Left renal pelvis (tissue), 4 donors: ENCODE data around the gene TDP1. TPM values are rescaled to one million over a fixed set of nuclear protein-coding genes. Genes with fewer than 3 reads are reported as not detected.
"Not testable (repeated sequence)": the region's sequence is repeated elsewhere in the genome, so short reads cannot be mapped to it uniquely, and the experiment has no call there.

Source experiments
- DNase-seq, 4 donors: peaks; one replicate each; pipeline ENCODE4 v3.0.0-alpha.2; 2013; ENCODE audit warnings: low read depth in 4 of 4, low spot score in 3 of 4
- polyA plus RNA-seq, 4 donors: library from polyadenylated mRNA; unstranded; fragments of 120-200 nt; gene quantifications; one replicate each; pipeline ENCODE4 v1.2.1, GENCODE V29; 2013; ENCODE audit not compliant: insufficient read length in 4 of 4

Gene TDP1
- polyA plus RNA-seq, 4 donors: 13.2 to 25.6 (median 23.3) TPM

DNA sequence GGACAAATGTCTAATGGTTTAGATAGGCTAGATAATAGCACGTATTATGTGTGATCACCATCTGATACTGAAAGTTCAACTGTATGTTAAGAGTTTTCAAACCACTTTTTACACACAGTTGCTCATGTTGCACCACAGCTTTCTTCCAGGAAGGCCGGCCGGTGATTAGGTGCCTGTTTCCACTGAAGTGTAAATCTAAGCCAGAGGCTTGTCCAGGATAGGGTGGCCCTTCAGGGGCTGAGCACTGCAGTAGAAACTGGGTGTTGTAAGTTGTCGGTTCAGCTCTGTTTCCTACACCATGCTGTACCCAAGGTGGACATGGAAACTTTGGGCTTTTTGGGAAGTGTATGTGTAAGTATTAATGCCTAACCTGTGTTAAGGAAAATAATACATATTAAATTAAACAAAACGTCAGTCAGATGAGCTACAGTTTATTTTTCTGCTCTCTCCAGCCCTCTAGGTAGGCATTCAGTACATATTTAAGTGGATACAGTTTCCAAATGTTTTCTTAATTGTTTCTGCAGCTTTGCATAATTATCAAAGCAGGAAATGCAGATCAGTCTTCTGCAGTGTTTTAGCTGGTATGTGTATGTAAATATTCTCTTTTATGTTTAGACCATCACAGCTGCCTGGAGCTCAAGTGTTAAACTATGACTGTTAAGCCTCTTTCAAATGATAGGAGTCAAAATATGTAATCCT is 30.9 kb downstream of the TDP1 start:
- DNase-seq: no peak

DNA sequence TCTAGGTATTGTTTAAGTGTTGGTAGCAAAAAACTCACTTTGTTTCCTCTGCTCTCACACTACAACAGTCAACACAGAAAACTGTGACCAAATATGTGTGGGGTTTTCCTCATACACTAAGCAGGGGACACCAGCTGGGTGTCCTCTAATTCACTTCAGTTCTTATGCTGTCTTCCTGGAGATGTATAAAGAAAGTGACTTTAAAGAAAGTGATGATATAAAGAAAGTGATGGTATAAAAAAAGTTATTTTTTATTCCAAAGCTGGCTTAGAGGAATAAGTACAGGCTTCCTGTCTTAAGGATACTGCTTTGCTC is 31.4 kb downstream of the TDP1 start:
- DNase-seq: no peak

DNA sequence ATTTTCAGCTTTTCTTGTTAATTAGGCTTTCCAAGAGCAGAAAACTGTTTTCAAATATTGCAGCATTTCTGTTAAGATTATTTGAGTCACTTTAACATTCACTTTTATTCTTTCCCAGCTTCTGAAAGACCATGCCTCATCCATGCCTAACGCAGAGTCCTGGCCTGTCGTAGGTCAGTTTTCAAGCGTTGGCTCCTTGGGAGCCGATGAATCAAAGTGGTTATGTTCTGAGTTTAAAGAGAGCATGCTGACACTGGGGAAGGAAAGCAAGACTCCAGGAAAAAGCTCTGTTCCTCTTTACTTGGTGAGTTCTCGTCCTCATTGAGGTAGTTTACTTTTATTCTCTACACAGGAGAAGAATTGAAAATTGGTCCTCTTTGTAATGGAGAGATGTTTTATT is 33.1 kb downstream of the TDP1 start:
- DNase-seq: no peak

DNA sequence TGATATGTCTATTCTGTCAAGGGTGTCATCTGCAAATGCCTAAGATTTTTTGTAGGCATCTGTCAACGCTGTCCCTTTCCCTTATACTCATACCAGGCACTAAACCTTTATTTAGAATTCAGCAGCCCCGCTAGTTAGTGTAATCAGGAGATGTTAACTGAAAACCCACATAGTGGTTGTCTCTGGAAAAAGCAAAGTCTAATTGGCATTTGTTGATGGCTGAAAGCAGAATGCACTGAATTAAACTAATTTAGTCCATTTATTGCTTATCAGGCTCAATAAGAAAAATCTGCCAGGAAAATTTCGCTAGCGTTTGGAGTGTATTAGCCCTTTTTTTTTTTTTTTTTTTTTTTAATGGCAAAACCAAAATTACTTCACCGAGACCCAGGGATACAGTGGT is 34.5 kb downstream of the TDP1 start:
- DNase-seq: no peak

DNA sequence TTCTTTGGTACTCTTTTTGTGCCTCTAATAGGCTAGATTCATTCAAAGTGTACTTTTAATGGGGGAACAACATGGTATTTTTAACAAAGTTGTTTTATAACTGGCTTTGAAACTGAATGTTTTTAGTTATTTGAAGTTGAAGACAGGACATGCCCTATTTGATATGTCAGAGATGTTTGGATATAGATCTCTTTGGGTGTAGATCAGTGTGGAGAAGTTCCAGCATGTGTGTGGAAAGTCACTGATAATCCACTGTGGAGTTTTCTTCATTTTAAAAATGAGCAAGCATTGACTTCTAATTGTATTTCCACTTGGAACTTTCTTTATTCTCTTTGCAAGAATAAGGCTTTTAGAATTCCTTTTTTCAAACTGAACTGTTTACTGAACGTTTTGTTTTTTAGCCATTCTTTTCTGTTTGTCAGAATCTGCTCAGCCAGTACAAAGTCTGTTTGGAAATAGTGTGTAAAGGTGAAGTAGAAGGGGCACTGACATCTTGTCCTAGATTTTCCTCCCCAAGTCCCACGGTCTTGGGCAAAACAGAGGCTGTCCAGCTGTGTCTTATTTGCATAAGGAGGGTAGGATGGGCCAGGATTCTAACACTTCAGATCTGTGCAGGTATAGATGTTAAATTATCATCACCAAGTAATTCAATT is 35.0 kb downstream of the TDP1 start:
- no peak for DNase-seq

DNA sequence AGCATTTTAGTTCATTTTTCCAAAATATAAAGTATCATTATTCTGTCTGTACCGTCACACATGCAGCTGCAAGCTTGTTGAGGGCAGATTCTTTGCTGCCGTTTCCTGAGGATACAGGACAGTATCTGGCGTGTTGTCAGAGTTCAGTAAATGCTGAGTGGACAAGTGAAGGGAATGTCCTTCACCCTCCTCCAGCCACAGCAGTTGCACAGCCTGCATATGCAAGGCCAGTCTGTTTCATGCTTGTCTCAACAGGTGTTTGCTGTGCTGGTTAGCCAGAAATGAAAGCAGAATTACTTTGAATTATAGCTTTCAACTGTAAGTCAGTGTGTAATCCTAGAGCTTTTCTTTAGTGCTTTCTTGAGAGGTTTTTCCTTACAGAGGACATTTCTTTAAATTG is 36.5 kb downstream of the TDP1 start:
- no peak for DNase-seq

DNA sequence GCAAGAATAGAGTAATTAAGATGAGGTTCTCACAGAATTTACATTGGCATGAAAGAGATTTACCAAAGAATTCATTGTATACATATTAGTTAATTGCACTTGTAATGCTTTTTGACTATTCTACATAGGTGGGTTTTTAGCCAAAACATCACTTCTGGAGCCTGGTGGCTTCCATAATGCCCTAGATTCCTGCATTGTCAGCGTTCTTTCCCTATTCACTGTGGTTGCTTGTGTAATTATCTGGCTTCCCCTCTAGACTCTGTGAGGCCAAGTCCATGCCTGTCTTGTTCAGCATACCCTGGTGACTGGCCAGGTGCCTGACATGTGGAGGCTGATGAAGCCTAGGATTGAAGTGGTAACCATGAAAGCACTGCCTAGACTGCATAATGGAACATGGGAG is 41.2 kb downstream of the TDP1 start:
- no peak for DNase-seq

DNA sequence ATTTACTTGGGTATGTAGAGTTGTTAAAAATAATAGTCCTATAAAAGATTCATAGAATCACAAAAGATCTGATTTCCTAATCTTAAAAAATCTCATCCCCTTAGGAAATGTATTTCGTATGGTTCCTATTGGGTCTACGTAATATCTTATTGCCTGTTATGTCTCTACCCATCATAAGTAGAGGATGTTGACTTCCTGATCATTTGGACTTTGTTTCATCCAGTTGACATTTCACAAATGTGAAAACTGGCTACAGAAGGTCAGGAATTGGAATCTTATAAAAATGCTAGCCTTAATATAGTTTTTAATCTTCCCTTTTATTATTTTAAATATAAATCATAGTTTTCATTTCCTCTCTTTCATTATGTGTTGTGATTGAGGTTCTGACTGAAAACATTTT is 45.2 kb downstream of the TDP1 start:
- DNase-seq: no peak

DNA sequence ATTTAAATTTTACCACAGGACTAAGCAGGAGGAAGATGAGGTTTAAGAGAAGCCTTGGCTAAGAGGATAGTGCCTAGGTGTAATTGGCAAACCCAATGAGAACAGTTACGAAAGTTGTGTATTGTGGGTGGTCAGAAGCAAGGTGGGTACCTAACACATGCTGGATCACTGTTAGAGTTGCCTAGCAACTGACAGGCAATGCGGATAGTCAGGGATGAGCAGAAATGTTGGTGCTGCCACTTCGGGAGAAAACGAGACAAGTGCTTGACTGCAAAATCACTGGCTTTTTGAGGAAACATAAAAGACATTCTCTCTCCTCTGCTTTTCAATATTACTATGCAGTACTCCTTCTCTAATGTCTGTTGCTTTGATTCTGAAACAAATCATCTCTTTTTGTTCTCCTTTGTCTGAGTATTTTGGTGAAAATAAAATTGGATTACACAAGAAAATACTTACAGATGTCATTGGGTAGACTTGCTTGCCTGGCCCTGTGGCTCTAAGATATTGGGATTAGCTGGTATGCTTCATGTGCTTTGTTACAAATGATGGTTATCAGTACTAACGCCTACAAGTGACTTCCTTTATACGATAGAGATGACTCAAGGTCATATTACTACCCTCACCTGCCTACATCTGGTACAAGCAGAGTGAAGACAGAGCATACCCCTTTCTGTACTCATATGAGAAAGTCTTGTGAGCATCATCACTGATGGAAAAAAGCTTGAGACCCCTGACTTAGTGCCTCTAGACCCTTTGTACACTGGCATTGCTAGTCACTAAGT is 48.0 kb downstream of the TDP1 start:
- DNase-seq: no peak

DNA sequence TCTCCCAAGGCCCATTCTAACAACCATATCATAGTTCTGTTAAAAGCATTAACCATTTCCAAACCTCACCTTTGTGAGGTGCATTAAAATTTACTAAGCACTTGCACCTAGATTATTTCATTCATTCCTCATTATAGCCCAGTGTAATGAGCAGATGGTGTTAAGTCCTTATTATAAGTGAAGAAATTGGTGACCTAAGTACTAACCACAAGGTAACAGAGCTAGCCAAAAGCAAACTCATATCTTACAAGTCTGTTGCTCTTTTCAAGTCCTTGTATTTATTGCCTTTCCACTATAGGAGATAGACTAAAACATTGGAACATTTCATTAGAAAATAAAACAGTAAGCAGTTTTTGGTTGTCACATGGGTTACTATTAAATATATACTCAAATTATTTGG is 49.7 kb downstream of the TDP1 start:
- DNase-seq: no peak

DNA sequence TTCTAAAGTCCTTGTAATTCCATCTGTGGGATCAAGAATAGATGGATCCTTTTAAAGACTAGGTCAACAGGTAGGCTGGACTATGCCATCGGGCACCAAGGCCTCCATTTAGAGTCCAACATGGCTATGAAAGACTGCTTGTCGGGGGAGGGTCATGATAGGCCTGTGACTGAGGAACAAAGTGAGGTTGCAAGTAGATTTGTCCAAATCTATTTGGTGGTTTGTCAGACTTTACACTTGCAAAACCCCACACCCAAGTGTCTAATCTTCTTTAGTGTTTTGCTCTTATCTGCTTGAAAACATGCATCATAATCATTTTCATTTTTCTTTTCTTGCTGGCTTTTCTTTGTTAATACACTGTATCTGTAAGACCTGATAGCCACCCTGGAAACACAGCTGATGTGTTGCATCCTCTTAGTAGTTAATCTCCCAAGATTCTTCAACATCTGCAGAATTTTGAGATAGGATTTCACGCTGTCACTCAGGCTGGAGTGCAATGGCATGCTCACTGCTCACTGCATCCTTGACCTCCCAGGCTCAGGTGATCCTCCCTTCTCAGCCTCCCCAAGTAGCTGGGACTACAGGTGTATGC is 50.3 kb downstream of the TDP1 start:
- no peak for DNase-seq

DNA sequence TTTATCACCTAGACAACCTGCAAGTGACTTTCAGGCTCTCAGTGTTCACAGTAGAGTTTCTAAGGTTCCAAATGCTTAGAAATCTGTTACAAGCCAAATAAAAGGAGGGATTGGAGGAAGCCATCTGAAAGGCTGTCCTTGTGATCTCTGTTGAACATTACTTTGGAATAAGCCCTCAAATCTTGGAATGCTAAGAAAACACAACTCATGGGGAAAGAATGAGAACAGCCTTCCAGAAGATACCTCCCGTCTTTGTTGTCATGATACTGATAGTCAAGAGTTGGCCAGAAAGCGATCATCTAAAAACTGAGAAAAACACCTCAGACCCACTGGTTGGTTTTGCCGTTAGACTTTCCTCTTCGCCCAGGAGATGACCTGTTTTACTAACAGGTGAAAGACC is 61.6 kb downstream of the TDP1 start:
- DNase-seq: no peak

DNA sequence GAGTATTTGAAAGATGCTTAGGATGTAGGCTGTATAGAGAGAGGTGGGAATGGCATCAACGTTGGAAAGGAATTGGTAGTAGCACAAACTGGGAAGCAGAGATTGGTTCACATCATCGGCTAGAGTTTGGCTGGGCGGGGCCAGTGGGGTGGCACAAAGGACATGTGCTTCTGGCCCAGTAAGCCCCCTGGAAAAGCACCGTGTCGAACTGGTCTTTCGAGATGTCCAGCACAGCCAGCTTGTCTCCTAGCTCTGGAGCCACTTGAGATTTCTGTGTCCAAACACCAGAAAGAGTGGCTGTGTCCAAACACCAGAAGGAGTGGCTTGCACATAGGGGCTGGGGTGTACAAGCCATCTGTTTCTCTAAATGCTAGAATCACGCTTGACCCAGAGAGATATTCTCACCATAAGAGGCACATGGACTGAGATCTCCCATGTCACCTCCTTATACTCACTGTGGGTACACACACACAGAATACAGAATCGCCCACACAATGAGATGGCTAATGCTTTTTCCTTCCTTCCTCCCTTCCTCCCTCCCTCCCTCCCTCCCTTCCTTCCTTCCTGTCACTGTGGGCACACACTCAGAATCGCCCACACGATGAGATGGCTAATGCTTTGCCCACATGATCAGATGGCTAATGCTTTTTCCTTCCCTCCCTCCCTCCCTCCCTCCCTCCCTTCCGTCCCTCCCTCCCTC is 64.2 kb downstream of the TDP1 start:
- no peak for DNase-seq

DNA sequence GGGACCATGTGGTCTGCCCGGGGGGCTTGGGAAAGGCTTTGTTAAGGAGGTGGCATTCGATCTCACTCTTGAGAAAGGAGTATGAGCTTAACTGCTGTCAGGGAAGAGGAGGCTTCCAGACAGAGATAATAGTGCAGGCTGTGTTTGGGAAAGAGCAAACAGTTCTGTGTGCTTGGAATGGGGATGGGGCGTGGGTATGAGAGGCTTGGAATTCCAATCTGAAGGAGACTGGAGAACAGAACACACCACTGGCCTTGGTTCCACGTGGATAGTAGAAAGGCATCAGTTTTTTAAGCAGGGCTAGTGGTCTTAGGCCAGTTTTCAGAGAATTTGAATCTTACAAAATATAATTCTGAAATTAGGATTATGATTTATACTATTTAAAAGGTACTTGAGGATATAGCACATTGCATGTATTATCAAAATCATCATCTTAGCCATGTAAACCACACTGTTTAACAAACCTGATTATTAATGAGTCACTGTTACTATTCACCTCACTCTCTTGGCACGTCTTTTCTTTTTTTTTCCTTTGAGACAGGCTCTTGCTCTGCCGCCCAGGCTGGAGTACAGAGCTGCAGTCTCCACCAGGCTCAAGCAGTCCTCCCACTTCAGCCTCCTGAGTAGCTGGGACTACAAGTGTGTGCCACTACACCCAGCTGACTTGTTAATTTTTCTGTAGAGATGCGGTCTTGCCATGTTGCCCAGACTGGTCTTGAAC is 67.6 kb downstream of the TDP1 start:
- DNase-seq: no peak

DNA sequence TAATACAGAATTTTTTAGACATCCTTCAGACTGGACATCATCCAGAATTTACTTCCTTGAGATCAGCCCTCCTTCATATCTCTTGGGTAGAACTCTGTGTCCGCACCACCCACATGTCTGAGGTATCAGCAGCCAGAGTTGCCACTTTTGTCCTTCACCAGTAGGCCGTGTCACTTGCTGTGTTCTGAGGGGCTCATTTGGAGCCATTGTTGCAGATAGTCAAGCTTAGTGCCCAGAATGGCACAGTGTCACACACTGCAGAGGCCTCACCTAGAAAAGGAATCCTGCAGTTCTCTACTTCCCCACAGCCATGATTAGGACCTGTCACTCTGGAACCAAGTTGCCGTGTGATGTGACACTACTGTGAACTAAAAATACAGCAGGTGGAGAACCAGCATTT is 69.2 kb downstream of the TDP1 start:
- no peak for DNase-seq

DNA sequence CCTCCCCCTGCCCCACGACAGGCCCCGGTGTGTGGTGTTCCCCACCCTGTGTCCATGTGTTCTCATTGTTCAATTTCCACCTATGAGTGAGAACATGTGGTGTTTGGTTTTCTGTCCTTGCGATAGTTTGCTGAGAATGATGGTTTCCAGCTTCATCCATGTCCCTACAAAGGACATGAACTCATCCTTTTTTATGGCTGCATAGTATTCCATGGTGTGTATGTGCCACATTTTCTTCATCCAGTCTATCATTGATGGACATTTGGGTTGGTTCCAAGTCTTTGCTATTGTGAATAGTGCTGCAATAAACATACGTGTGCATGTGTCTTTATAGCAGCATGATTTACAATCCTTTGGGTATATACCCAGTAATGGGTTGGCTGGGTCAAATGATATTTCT is 70.9 kb downstream of the TDP1 start:
- not testable (repeated sequence) for DNase-seq

DNA sequence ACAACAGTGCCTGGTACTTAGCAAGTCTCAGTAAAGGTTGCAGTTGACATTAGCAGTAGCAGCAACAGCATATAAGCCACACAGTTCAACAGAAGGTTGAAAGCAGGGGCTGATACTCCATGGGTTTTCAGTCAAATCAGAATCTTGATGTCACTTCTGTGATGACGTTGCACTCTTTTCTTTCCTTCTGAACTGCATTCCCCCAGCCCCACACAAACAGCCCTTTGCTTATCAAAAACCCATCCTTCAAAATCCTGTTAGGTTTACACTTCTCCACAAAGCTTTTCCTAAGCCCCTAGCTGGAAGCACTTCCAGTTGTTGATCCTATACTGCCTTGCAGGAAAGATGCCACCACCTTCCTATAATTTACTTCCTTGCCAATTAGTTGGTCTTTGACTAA is 72.1 kb downstream of the TDP1 start:
- DNase-seq: no peak

DNA sequence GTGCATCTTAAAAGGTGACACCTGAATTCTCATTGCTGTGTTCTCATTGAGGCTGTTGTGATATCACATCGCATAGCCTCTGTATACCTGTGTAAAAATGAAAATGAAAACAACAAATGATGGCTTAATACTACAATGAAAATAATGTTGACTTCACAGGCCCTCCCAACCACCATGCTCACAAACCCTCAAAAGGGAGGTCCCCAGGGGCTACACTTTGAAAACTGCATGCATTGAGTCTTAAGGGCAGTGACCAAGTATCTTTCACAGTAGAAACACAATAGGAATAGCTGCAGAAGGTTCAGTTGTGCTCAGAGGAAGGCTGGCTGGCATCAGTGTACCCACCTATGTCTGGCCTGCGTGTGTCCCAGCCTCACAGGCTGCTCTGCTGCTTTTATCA is 78.4 kb downstream of the TDP1 start:
- no peak for DNase-seq

DNA sequence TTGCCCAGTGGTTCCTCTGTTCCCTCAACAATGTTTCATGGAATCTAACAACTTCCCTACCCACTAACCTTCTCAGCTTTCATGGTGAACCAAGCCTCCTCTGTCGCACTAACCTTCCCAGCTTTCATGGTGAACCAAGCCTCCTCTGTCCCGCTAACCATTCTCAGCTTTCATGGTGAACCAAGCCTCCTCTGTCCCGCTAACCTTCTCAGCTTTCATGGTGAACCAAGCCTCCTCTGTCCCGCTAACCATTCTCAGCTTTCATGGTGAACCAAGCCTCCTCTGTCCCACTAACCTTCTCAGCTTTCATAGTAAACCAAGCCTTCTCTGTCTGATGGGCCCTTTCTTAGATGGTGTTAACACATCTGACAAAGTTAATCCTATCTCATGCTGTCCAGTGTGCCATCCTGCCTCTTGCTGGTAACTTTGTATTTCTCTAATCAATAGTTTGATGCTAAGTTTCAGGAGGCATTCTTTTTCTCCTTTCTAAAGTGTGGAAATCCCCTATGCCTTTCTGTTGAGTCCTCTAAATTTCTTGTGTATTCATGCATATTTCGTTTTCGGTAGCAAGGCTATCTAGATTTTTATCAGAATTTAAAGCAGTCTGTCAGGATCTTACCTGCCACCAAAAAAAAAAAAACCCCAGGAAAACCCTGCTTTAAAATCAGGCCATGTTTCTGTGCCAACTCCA is 79.3 kb downstream of the TDP1 start:
- DNase-seq: no peak
